ENCODE measurements around the gene TP53BP1.

TP53BP1 gene

GRCh38 chr15:43483297-43484128 is 9.4 kb downstream of the TP53BP1 start:
- DNase-seq: no peak

GRCh38 chr15:43473885-43474284 is 19.1 kb downstream of the TP53BP1 start:
- no peak for DNase-seq

- no peak for DNase-seq
Measured at GRCh38 chr15:43471975-43472374, 21.0 kb downstream of the TP53BP1 start.

- DNase-seq: no peak
Measured at GRCh38 chr15:43469867-43470266, 23.1 kb downstream of the TP53BP1 start.

- no peak for DNase-seq
Measured at GRCh38 chr15:43465100-43465499, 27.9 kb downstream of the TP53BP1 start.

- DNase-seq: no peak
Measured at GRCh38 chr15:43463998-43464397, 29.0 kb downstream of the TP53BP1 start.

GRCh38 chr15:43463507-43463906 is 29.4 kb downstream of the TP53BP1 start:
- DNase-seq: no peak

- no peak for DNase-seq
Measured at GRCh38 chr15:43449981-43450380, 43.0 kb downstream of the TP53BP1 start.

- no peak for DNase-seq
Measured at GRCh38 chr15:43446344-43446743, 46.6 kb downstream of the TP53BP1 start.

GRCh38 chr15:43441316-43441715 is 51.6 kb downstream of the TP53BP1 start:
- DNase-seq: no peak

GRCh38 chr15:43440721-43441281 is 52.2 kb downstream of the TP53BP1 start:
- peak; percentile 61 for DNase-seq

GRCh38 chr15:43439268-43439667 is 53.7 kb downstream of the TP53BP1 start:
- no peak for DNase-seq

GRCh38 chr15:43436395-43436794 is 56.6 kb downstream of the TP53BP1 start:
- DNase-seq: no peak

- no peak for DNase-seq
Measured at GRCh38 chr15:43434446-43434845, 58.5 kb downstream of the TP53BP1 start.

- DNase-seq: no peak
Measured at GRCh38 chr15:43433661-43434303, 59.2 kb downstream of the TP53BP1 start.

GRCh38 chr15:43433165-43433564 is 59.8 kb downstream of the TP53BP1 start:
- no peak for DNase-seq

GRCh38 chr15:43429687-43430086 is 63.3 kb downstream of the TP53BP1 start:
- no peak for DNase-seq

GRCh38 chr15:43423793-43424192 is 69.2 kb downstream of the TP53BP1 start:
- no peak for DNase-seq

- no peak for DNase-seq
Measured at GRCh38 chr15:43420876-43421275, 72.1 kb downstream of the TP53BP1 start.

GRCh38 chr15:43420435-43420834 is 72.5 kb downstream of the TP53BP1 start:
- DNase-seq: no peak

- DNase-seq: no peak
Measured at GRCh38 chr15:43414196-43414595, 78.8 kb downstream of the TP53BP1 start.

GRCh38 chr15:43412096-43412495 is 80.9 kb downstream of the TP53BP1 start:
- DNase-seq: no peak

GRCh38 chr15:43410572-43411214 is 82.3 kb downstream of the TP53BP1 start:
- DNase-seq: no peak

GRCh38 chr15:43408789-43409188 is 84.2 kb downstream of the TP53BP1 start:
- DNase-seq: no peak

Data from NCI-H1436 treated with DMSO at 0.1 percent for 48 hours (cell line).